OCI-LY1 (cell line): Measurements from ENCODE around the gene RPRD1A.

Experiments used
- H2AFZ ChIP-seq: fragments of 200-600 bp; sonication (generic), shearing (Covaris generic); 2 replicates; pipeline ENCODE4 v1.6.0; 2014; ENCODE audit warnings: antibody characterized with exemption, mild to moderate bottlenecking, low read length
- H3F3A ChIP-seq: fragments of 200-600 bp; sonication (generic), shearing (Covaris generic); 2 replicates; pipeline ENCODE4 v1.6.0; 2014; ENCODE audit warnings: mild to moderate bottlenecking, antibody characterized with exemption, low read length, moderate library complexity; ENCODE audit not compliant: insufficient read depth
- H3K27ac ChIP-seq: fragments of 200-600 bp; sonication (generic); 2 replicates; pipeline ENCODE4 v1.5.1; 2014; ENCODE audit warnings: low read length, mixed run types, mild to moderate bottlenecking, low read depth; ENCODE audit not compliant: poor library complexity, severe bottlenecking
- H3K27me3 ChIP-seq: fragments of 200-600 bp; sonication (generic); 2 replicates; pipeline ENCODE4 v1.6.0; 2014; ENCODE audit warnings: antibody characterized with exemption, mild to moderate bottlenecking, low read length, moderate library complexity; ENCODE audit not compliant: insufficient read depth
- H3K36me3 ChIP-seq: fragments of 200-600 bp; sonication (generic); 2 replicates; pipeline ENCODE4 v1.6.1; 2014; ENCODE audit warnings: mild to moderate bottlenecking, antibody characterized with exemption, low read length, moderate library complexity, mixed read lengths; ENCODE audit not compliant: insufficient read depth
- H3K4me1 ChIP-seq: fragments of 200-600 bp; sonication (generic); 2 replicates; pipeline ENCODE4 v1.5.1; 2014; ENCODE audit warnings: mild to moderate bottlenecking, low read length, moderate library complexity; ENCODE audit not compliant: insufficient read depth, severe bottlenecking
- H3K4me2 ChIP-seq: fragments of 200-600 bp; sonication (generic), shearing (Covaris generic); 2 replicates; pipeline ENCODE4 v1.6.1; 2014; ENCODE audit warnings: low read length
- H3K4me3 ChIP-seq: fragments of 200-600 bp; sonication (generic); 2 replicates; pipeline ENCODE4 v1.5.1; 2014; ENCODE audit warnings: low read length, low read depth, mild to moderate bottlenecking, mixed read lengths; ENCODE audit not compliant: poor library complexity, severe bottlenecking
- H3K79me2 ChIP-seq: fragments of 200-600 bp; shearing (Covaris generic); 2 replicates; pipeline ENCODE4 v1.6.1; 2016; ENCODE audit warnings: mixed run types, low read length, mixed read lengths; ENCODE audit not compliant: insufficient read depth
- H3K9ac ChIP-seq: fragments of 200-600 bp; sonication (generic), shearing (Covaris generic); 2 replicates; pipeline ENCODE4 v1.6.1; 2014; ENCODE audit warnings: mild to moderate bottlenecking, low read length, mixed read lengths
- H3K9me2 ChIP-seq: fragments of 200-600 bp; sonication (generic), shearing (Covaris generic); 2 replicates; pipeline ENCODE4 v1.6.1; 2014; ENCODE audit warnings: low read depth, mild to moderate bottlenecking, low read length, mixed read lengths
- H3K9me3 ChIP-seq: fragments of 200-600 bp; shearing (Covaris generic); 2 replicates; pipeline ENCODE4 v1.6.1; 2014; ENCODE audit warnings: low read length, mixed read lengths
- H4K20me1 ChIP-seq: fragments of 200-600 bp; sonication (generic), shearing (Covaris generic); 2 replicates; pipeline ENCODE4 v1.6.0; 2016; ENCODE audit warnings: mild to moderate bottlenecking, low read length; ENCODE audit not compliant: insufficient read depth
- EZH2 ChIP-seq: fragments of 200-600 bp; sonication (generic), shearing (Covaris generic); IDR thresholded peaks from 2 replicates; pipeline ENCODE4 v1.8.0; 2017; ENCODE audit warnings: borderline replicate concordance, mixed run types, mild to moderate bottlenecking, antibody characterized with exemption, low read length, moderate library complexity, mixed read lengths
- TF ChIP-seq, protein P1 (sequence below): fragments of 200-600 bp; sonication (generic), shearing (Covaris generic); IDR thresholded peaks from 2 replicates; pipeline ENCODE4 v1.5.1; 2017; ENCODE audit warnings: mild to moderate bottlenecking, antibody characterized with exemption, low read length, moderate library complexity, mixed read lengths

The RPRD1A gene

DNA sequence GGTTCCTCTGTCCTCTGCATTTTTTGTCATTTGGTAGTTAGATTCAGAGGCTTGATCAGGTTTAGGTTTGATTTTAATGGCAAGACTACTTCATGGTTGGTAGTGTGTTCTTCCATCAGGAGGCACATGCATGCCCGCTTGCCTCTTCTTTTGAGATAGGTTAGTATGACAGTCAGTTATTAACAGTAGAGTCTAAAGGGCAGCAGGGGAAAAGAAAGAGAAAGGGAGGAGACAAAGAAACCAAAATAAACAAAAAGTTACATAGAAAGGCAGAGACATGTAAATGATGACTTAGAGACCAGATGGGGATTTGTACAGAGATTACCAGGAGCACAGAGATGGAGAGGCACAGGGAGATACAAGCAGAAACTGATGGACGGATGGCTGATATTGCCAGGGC, 105.0 kb downstream of the RPRD1A start:
- no peaks in the 10 kb centered on the region for H3K4me1 ChIP-seq
- H3K36me3 ChIP-seq: no peaks in the 10 kb centered on the region; the same call in 1 of the 2 replicates
- no peak overlapping the region for H2AFZ ChIP-seq
- no peaks in the 10 kb centered on the region for H3K79me2 ChIP-seq
- no peaks in the 10 kb centered on the region for H3K27me3 ChIP-seq
- no peak overlapping the region for H3K4me3 ChIP-seq
- no peaks in the 10 kb centered on the region for H3K9me2 ChIP-seq
- H4K20me1 ChIP-seq: no peaks in the 10 kb centered on the region
- no peak overlapping the region for H3K27ac ChIP-seq
- H3K4me2 ChIP-seq: no peak overlapping the region
- TF ChIP-seq, protein P1, sequence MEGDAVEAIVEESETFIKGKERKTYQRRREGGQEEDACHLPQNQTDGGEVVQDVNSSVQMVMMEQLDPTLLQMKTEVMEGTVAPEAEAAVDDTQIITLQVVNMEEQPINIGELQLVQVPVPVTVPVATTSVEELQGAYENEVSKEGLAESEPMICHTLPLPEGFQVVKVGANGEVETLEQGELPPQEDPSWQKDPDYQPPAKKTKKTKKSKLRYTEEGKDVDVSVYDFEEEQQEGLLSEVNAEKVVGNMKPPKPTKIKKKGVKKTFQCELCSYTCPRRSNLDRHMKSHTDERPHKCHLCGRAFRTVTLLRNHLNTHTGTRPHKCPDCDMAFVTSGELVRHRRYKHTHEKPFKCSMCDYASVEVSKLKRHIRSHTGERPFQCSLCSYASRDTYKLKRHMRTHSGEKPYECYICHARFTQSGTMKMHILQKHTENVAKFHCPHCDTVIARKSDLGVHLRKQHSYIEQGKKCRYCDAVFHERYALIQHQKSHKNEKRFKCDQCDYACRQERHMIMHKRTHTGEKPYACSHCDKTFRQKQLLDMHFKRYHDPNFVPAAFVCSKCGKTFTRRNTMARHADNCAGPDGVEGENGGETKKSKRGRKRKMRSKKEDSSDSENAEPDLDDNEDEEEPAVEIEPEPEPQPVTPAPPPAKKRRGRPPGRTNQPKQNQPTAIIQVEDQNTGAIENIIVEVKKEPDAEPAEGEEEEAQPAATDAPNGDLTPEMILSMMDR: no peak
- TF ChIP-seq EZH2: no peak
- no peaks in the 10 kb centered on the region for H3K9me3 ChIP-seq
- H3F3A ChIP-seq: no peaks in the 10 kb centered on the region
- no peak overlapping the region for H3K9ac ChIP-seq

DNA sequence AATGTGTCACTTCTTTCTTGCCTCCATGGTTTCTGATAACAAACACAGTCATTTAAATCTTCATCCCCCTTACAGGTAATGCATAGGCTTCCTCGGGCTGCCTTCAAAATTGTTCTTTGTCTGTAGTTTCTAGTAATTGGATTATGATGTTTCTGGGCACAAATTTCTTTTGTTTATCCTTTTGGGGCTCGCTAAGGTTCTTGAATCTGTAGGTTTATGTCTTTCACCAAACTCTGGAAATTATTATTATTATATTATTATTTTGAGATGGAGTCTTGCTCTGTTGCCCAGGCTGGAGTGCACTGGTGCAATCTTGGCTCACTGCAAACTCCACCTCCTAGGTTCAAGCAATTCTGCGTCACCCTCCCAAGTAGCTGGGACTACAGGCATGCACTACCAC, 111.1 kb downstream of the RPRD1A start:
- TF ChIP-seq EZH2: no peak
- TF ChIP-seq, protein P1: no peak
- Histone ChIP-seq H3K9ac (no peak overlapping the region), H3K27ac (no peak overlapping the region), H3K9me2 (no peaks in the 10 kb centered on the region), H3K36me3 (no peaks in the 10 kb centered on the region; the same call in 1 of the 2 replicates), H2AFZ (no peak overlapping the region), H3K4me1 (no peaks in the 10 kb centered on the region), H3K4me2 (no peak overlapping the region), H3K4me3 (no peak overlapping the region), H4K20me1 (no peaks in the 10 kb centered on the region), H3K27me3 (no peaks in the 10 kb centered on the region), H3F3A (no peaks in the 10 kb centered on the region), H3K79me2 (no peaks in the 10 kb centered on the region), H3K9me3 (peaks cover 6% of the 10 kb centered on the region; the same call in 1 of the 2 replicates)

DNA sequence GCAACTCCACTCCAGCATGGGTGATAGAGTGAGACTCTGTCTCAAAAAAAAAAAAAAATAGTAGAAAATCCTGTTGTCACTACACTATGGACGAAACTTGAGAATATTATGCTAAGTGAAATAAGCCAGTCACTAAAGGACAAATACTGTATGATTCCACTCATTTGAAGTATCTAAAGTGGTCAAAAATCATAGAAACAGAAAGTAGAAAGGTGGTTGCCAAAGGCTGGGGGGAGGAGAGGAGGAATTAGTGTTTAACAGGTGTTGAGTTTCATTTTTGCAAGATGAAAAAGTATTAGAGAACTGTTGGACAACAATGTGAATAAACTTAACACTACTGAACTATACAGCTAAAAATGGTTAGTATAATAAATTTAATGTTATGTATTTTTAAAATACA, 113.7 kb downstream of the RPRD1A start:
- Histone ChIP-seq H3K27me3 (no peaks in the 10 kb centered on the region), H3K9me2 (no peaks in the 10 kb centered on the region), H3K79me2 (no peaks in the 10 kb centered on the region), H3K9me3 (peaks cover 6% of the 10 kb centered on the region; the same call in 1 of the 2 replicates), H2AFZ (no peak overlapping the region), H3K9ac (no peak overlapping the region), H3K36me3 (no peaks in the 10 kb centered on the region; the same call in 1 of the 2 replicates), H3F3A (no peaks in the 10 kb centered on the region), H3K4me2 (no peak overlapping the region), H3K4me1 (no peaks in the 10 kb centered on the region), H3K27ac (no peak overlapping the region), H3K4me3 (no peak overlapping the region), H4K20me1 (no peaks in the 10 kb centered on the region)
- TF ChIP-seq, protein P1: no peak
- no peak for TF ChIP-seq EZH2
